8988T (cell line): ENCODE data around the gene FGF1.
A peak's percentile ranks its signal among the peaks of the same experiment; 100 is the strongest.

ENCODE experiments used
- DNase-seq: peaks from one replicate; pipeline ENCODE4 v3.0.0; 2011

The FGF1 gene

GRCh38 chr5:142568283-142568995 is 117.5 kb downstream of the FGF1 start:
- DNase-seq: no peak

GRCh38 chr5:142561486-142562097 is 124.3 kb downstream of the FGF1 start:
- DNase-seq: no peak

GRCh38 chr5:142561029-142561428 is 124.9 kb downstream of the FGF1 start:
- DNase-seq: no peak

- no peak for DNase-seq
Observed at GRCh38 chr5:142552107-142552506, 133.8 kb downstream of the FGF1 start.

- DNase-seq: no peak
Observed at GRCh38 chr5:142551338-142552067, 134.4 kb downstream of the FGF1 start.

- no peak for DNase-seq
Observed at GRCh38 chr5:142550471-142550870, 135.4 kb downstream of the FGF1 start.

GRCh38 chr5:142549834-142550233 is 136.1 kb downstream of the FGF1 start:
- DNase-seq: no peak

- peak; percentile 74 for DNase-seq
Observed at GRCh38 chr5:142548739-142549275, 137.1 kb downstream of the FGF1 start.

GRCh38 chr5:142547445-142548380 is 138.2 kb downstream of the FGF1 start:
- DNase-seq: no peak

GRCh38 chr5:142545650-142546322 is 140.1 kb downstream of the FGF1 start:
- DNase-seq: no peak

- DNase-seq: no peak
Observed at GRCh38 chr5:142544946-142545649, 140.8 kb downstream of the FGF1 start.

- no peak for DNase-seq
Observed at GRCh38 chr5:142544071-142544753, 141.7 kb downstream of the FGF1 start.

- DNase-seq: no peak
Observed at GRCh38 chr5:142542906-142543305, 143.0 kb downstream of the FGF1 start.
